ENCODE measurements around the gene RNF130.

GRCh38 chr5:180103487-180104167 is 32.1 kb upstream of the RNF130 start:
- no peak for TF ChIP-seq CTCF (IDR thresholded peaks at IDR 0.05; ENCODE audit: low read depth, low read length)
- no peak for TF ChIP-seq EZH2phosphoT487 (IDR thresholded peaks at IDR 0.05; ENCODE audit: low read depth)
